GM19468 (cell line): ENCODE measurements around the gene UNC79.

Experiments used
- ATAC-seq: cut with Tn5 transposase; IDR thresholded peaks from one replicate; pipeline ENCODE4 v1.9.1; 2021; ENCODE audit warnings: mild to moderate bottlenecking, moderate library complexity, moderate number of reproducible peaks; ENCODE audit not compliant: unreplicated experiment; ENCODE audit errors: extremely low read depth

The UNC79 gene

DNA sequence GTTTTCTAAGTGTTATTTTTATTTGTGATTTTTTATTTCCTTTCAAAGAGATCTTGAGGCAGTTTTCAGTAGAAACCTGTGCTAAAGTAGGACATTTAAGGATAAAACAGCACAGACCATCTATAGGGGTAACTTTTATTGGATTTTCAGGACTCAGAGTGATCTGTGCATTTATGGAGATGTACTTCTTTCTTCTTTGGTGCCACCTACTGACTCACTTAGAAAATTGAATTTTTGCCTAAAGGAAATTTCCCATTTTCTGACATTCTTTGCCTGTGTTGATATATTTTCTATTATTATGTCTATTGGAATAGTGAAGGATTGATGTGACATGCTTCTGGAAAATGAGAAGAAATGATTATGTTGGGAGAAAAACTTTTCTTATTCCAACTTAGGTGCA is 113.0 kb downstream of the UNC79 start:
- no peak for ATAC-seq

- no peak for ATAC-seq
Measured at GRCh38 chr14:93544212-93544611, 113.5 kb downstream of the UNC79 start.

DNA sequence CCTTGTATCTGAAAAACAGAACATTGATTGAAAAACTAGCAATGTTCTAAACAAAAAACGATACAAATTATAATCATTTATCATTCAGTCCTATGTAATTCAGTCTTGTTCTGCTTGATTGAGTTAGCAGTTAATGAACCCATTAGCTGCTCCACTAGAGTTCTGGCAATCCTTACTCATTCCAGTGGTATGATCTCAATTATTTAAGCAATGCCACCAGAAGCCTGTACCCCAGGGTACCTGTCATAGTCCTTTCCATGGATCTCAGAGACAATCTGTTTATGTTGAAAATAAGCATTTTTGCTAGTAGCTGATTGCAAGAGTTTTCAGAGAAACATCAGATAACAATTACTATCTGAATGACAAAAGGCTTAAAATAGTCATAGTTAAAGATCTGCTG is 115.9 kb downstream of the UNC79 start:
- ATAC-seq, result no peak

DNA sequence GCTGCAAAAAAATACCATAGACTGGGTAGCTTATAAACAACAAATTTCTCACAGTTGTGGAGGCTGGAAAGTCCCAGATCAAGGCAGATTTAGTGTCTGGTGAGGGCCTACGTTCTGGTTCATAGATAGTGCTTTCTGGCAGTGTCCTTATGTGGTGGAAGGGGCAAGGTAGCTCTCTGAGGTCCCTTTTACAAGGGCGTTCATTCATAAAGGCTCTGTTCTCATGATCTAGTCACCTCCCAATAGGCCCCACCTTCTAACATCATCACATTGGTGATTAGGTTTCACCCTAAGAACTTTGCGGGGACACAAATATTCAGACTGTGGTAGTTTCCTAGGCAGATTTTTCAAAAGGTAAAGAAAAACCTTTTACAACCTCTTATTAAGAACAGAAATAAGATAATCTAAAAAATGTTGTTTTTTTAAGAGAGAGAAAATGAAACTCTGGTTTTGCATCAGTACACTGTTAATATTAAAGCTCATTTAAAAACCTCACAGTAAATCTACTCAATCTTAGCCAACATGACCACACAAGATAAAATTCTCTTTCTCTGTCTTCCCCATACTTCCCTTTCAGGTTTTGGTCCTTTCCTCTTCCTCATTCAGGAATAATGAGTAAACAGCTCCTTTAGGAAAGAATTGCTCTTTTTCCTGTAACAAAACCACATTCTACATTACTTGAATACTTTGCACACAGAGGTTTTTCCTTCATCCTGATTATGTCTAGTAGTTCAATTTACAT is 117.5 kb downstream of the UNC79 start:
- no peak for ATAC-seq

GRCh38 chr14:93549595-93549994 is 118.9 kb downstream of the UNC79 start:
- no peak for ATAC-seq

DNA sequence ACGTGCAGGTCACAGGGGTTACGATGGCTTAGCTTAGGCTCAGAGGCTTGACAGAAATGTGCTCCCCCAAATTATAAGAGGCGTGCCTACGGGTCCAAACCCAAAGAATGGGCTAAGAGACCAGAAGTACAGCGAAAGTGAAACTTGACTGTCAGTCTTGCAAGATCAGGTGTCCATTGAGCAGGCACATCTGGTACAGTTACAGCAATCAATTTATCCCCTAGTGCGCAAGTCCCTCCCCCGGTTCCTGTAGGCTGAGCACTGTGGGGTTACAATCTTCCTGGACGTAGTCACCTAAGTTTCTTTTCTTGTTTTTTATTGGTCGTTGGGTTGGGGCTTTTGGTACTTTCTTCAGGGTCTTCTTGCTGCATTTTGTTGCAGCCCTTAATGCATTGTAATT is 134.2 kb downstream of the UNC79 start:
- no peak for ATAC-seq

DNA sequence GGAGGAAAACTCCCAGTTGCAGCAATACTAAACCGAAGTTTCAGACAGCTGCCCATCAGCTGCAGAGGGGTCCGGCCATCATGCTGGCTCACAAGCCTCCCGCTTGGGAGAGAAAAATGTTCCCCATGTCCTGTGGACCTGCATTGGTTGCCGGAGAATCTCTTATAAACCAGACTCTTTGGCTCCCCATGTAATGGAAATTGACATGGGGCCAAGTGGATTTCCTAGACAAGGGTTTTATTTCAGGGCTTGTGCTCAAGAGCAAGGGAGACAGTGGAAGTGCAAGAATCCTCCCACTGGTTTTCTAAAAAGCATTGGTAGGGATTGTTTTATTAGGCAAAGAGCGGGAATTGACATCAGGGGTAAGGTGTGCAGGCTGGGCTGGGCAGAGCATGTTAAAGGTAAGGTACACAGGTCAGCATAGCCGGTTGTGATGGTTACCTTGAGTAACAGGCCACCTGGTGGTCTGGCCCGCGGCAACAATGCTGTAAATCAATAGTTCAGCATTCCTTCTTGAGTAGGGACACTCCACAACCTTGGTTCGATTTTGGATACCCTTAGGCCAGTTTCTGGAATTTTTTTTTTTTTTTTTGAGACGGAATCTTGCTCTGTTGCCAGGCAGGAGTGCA is 135.4 kb downstream of the UNC79 start:
- ATAC-seq, result no peak

DNA sequence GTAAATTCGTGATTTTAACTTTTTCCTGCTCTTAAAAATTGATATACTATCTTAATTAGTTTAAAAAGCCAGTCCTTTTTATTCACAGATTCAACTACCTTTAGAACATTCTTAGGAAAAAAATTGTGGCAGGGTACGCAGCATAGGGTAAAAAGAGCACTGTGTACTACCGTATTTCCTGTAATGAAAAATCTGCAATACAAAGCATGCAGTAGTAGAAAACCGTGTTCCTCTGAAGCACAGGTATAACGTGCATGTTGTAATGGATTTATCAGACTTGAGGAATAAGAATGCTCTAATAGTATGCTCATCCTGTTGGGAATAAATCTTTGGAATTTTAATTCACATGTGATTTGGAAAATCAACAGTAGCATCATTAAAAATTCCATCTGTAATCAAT is 140.5 kb downstream of the UNC79 start:
- no peak for ATAC-seq

- ATAC-seq, result no peak
Measured at GRCh38 chr14:93579178-93579577, 148.4 kb downstream of the UNC79 start.

DNA sequence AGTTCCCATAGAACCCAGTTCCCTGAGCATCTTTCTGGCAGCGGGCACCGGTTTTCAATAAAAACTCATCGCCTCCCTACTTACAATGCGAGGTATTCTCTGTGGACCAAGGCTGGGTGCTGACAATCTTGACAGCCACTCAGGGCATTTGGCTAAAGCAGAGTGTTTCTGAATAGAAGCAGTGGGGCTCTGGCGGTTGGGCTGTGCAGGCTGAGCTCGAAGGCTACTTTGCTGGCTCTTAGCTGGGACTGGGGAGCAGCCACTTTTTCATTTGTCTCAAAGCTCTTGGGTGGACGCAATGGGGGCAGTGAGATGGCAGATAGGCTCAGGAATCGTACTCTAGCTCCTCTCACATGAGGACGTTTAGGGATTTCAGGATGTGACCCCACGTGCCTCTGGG is 151.8 kb downstream of the UNC79 start:
- ATAC-seq, result no peak

- no peak for ATAC-seq
Measured at GRCh38 chr14:93587330-93587729, 156.6 kb downstream of the UNC79 start.

DNA sequence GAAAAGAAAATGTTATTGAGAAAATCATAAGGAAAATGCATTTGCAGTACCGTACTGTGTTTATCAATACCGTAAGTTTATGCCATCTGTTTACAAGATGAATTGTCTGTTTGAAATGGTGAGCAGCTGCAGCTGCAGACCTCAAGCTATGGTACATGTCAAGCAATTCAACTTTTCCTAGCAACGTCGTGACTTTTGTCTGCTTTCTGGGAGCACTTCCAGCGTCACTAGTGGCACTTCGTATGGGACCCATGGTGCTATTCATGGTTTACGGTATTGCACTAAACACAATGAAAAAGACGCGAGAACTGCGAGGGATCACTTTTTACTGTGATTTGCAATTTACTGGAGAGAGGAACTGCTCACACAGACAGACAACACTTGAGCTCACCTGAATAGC is 160.8 kb downstream of the UNC79 start:
- ATAC-seq, result no peak

DNA sequence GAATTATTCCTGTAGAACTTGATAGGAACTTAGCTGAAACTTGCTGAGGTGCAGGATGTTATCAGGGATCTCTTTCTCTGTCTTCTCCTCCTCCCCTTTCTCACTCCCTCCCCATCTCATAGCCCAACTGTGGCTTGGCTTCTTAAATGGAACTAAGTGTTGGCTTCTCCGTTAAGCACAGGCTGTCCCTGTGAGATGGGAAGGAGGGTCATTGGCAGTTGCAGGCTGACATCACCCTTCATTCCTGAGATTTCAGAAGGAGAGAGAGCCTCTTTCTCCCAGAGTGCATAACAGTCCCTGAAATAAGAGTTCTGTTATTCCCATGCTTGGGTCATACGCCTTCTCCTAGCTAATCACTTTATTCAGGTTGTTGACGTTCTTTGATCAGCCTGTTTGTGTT is 162.0 kb downstream of the UNC79 start:
- ATAC-seq, result no peak

DNA sequence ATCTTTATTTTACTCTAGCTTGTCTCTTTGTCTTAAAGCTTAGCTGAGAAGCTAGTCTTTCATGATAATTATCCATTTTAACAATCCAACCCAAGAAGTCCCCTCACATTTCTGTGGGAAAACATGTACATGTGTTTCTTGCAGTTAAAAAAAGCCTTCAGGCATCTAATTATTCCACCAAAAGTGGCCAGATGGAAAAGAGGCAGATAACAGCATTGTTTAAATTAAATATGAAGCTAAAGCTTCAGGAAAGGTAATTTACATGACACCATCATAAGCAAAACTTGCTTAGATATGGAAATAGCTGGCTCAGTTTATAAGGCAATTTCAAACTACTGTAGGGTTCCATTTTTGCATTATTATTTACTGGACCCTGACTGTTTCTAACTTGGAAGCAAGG is 175.4 kb downstream of the UNC79 start:
- no peak for ATAC-seq

- no peak for ATAC-seq
Measured at GRCh38 chr14:93619176-93619793, 188.5 kb downstream of the UNC79 start.

- no peak for ATAC-seq
Measured at GRCh38 chr14:93628048-93628447, 197.3 kb downstream of the UNC79 start.

GRCh38 chr14:93629643-93630042 is 198.9 kb downstream of the UNC79 start:
- no peak for ATAC-seq

- no peak for ATAC-seq
Measured at GRCh38 chr14:93638790-93639189, 208.1 kb downstream of the UNC79 start.

DNA sequence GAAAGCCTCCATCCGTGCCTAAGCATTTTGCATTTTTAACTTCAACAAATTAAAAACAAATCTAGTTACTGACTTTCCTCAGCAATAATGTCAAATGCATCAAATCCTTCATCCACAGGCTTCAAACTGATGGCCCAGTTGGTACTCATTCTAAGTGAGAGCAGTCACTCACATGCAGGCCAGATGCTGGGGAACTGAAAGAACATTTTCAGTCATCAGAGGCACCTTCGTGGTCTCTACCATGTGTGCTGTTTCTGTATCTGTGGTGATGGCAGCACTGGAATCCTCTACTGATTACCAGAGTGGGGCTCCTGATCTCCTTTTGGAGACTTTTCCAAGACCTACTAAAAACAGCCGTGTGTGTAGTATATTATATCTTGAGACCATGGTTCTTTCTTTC is 212.4 kb downstream of the UNC79 start:
- no peak for ATAC-seq

GRCh38 chr14:93643676-93644075 is 212.9 kb downstream of the UNC79 start:
- no peak for ATAC-seq

GRCh38 chr14:93645200-93645599 is 214.5 kb downstream of the UNC79 start:
- no peak for ATAC-seq
